ENCODE results near the gene MRTFA.
"Not testable (repeated sequence)": the region's sequence is repeated elsewhere in the genome, so short reads cannot be mapped to it uniquely, and the experiment has no call there.

MRTFA gene

DNA sequence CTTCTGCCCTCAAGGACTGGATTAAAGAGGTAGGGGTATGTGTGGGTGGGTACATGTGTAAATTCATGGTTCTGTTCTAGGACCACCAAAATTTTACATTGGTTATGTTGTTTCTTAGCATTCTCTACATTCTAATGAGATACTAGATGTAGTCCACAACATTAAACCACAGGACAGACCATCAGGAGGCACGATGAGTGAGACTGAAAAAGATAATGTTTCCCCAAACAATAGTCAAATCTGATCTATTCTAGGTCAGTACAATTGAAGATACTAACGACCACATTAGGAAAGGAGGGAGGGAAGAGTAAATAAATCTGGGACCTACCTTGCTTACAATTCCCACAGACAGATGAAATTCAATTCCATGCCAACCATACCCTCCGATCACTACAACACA is 42.2 kb downstream of the MRTFA start:
- DNase-seq, result no peak

DNA sequence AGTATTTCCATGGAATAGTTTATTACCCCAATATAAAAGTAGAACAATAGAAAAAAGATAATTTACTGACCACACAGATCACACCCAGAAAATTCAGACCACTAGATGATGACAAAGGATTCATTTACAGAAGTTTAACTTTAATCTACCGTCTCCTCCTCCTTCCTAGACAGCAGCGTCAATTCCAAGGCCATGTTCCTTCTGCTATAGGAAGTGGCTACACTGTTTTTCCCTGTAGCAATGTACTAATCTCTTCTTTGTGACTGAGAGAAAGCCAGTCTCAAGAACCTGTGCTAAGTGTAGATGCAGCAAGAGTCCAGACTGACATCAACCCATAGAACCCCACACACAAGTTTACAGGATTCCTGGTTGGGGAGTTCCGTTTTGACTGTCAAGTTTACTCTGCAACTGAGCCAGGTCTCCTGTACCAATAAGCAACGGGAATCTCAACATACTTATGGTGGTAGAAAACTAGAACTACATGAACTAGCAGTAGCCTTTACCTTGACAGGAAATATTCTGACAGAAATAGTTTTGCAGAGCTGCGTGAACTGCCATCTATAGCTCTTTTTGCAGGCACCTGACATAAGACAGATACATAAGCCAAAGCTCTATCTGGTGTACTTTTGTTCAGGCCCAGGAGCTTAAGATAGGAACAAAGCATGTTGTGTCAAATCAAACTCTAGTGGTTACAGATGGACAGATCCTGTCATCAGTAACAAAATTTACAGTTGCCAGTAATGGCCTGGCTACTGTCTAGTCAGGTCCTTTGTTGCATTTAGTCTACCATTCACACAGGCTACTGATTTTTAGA is 42.9 kb downstream of the MRTFA start:
- no peak for DNase-seq

DNA sequence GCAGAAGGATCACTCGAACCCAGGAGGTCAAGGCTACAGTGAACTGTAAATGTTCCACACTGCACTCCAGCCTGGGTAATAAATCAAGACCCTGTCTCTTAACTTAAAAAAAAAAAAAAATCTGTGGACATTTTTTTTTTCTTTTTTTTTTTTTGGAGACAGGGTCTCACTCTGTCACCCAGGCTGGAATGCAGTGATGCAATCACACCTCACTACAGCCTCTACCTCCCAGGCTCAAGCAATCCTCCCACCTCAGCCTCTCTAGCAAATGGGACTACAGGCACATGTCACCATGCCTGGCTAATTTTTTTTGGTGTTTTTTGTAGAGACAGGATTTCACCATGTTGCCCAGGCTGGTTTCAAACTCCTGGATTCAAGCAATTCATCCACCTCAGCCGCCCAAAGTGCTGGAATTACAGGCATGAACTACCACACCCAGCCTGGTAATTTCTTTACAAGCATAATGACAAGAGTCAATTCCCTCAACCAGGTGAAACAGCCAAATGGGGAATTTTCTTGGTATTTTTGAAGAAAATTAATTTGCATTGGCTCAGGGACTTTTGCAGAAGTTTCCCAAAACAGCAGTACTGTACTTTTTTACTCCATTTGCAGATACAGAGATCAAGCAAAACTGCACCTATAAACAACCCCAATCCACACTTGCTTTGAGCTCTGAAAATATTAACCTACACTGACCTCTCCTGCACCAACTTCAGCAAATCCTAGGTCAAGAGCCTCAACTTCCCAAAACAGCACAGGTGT is 44.0 kb downstream of the MRTFA start:
- DNase-seq, result no peak

DNA sequence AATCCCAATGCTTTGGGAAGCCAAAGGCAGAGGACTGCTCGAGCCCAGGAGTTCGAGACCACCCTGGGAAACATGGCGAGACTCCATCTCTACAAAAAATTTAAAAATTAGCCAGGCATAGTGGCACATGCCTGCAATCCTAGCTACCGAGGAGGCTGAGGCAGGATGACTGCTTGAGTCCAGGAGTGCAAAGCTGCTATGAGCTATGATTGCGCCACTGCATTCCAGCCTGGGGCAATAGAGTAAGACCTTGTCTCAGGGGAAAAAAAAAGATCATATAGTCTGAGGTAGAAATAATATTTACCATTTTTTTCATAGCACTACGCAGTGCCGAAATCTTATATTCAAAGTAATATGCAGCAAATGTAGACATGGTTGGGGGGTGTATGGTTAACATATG is 47.8 kb downstream of the MRTFA start:
- DNase-seq, result no peak

DNA sequence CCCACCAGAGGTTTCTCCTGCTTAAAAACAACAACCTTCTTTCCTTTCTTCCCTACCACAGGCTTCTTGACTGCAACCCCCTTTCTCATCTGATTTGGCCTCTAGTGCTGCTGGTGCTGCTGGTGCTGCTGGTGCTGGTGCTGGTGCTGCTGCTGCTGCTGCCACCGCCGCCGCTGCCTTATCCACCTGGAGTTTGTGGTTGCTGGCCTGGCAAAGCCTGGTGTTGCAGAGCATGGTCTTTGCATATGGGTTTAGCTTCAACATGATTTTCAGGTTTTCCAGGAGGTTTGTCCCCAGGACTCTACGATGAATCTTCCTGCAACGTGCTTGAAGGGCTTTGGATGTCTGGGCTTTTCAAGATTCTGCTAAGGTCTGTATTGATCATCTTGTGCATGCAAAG is 49.7 kb downstream of the MRTFA start:
- DNase-seq, result no peak

DNA sequence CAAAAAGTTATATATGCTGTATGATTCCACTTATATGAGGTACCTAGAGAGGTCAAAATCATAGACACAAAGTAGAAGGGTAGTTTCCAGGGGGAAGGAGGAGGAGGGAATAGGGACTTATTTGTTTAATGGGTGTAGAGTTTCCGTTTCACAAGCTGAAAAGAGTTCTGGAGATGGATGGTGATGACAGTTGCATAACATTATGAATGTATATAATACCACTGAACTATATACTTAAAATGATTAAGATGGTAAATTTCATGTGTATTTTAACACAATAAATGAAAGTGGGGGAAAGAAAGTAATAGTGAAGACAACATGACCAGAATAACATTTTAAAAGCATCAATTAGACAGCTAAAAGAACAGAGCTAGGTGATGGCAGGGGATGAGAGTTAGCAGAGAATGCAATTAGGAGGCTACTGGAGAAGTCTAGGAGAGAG is 51.2 kb downstream of the MRTFA start:
- no peak for DNase-seq

DNA sequence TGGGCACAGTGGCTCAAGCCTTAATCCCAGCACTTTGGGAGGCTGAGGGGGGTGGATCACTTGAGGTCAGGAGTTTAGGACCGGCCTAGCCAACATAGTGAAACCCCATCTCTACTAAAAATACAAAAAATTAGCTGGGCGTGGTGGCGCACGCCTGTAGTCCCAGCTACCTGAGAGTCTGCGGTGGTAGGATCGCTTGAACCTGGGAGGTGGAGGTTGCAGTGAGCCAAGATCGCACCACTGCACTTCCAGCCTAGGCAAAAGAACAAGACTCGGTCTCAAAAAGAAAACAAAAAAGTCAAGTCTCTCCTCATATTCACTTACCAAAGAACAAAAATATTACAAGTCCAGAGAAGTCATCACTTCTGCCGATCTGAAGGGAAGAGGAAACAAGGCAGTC is 51.8 kb downstream of the MRTFA start:
- not testable (repeated sequence) for DNase-seq

DNA sequence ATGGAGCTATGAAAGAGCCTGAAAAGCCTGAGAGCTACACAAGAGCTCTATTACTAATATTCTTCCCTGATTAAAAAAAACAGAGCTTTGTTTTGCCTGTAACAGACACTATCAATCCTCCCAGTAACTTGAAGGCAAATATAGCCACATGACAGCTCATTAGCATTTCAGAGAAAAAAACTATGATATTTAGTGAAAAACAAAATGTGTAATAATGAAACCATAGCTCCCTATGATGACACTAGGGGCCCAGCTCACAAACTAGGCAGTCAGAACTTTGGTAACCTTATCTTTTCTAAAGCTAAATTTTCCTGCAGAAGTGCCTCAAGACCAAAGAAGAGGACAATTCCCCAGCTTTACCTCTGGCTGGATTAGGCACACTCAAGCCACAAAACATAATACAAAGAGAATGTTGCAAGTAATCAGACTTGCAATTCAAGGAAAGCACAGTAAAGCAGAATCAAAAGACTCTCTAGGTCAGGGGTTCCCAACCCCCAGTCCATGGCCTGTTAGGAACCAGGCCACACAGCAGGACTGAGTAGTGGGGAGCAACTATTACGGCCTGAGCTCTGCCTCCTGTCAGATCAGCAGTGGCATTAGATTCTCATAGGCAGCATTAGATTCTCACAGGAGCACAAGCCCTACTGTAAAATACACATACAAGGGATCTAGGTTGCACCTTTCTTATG is 53.3 kb downstream of the MRTFA start:
- DNase-seq, result no peak

DNA sequence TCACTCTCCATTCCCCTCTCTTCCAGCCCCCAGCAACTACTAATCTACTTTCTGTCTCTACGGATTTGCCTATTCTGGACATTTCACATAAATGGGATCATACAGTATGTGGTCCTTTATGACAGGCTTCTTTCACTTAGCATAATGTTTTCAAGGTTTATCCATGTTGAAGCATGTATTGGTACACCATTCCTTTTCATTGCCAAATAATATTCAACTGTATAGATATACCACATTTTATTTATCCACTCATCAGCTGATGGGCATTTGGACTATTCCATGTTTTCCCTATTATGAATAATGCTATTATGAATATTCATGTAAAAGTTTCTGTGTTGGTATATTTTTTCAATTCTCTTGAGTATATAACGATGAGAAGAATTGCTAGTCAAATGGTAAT is 54.5 kb downstream of the MRTFA start:
- DNase-seq, result no peak

DNA sequence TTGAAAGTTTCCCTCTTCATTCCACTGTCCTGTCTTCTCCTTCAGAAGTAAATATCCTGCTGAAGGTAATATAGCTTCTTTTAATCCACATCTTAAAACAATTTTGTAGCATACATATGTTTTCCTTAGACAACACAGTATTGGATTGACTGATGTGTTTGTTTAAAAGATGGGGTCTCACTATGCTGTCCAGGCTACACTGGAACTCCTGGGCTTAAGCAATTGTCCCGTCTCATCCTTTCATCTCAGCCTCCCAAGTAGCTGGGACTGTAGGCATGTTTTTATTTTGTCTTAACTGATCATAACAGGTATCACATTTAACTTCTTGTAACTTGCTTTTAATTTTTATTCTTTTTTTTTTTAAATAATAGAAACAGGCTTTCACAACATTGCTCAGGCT is 55.9 kb downstream of the MRTFA start:
- no peak for DNase-seq

DNA sequence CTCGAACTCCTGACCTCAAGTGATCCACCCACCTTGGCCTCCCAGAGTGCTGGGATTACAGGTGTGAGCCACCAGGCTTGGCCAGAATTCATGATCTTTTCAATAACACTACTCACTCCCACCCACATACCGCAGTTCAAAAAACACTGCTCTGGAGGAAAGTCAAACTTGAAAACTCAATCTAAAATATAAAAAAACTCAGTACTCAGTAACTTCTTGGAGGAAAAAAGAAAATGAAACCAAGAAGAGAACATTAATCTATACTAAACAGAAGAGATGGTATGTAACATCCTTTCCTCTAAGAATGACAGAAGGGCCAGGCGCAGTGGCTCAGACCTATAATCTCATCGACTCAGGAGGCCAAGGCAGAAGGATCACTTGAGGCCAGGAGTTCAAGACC is 58.3 kb downstream of the MRTFA start:
- DNase-seq, result no peak

DNA sequence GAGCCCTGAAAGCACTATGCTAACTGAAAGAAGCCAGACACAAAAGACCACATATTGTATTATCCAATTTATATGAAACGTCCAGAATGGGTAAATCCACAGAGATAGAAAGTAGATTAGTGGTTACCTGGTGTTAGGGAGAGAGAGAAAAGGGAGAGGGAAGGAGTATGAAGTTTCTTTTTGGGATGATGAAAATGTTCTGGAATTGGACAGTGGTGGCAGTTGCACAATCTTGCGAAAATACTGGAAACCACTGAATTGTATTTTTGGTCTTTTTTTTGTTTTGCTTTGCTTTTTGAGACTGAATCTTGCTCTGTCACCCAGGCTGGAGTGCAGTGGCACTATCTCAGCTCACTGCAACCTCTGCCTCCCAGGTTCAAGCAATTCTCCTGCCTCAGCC is 63.5 kb downstream of the MRTFA start:
- no peak for DNase-seq

DNA sequence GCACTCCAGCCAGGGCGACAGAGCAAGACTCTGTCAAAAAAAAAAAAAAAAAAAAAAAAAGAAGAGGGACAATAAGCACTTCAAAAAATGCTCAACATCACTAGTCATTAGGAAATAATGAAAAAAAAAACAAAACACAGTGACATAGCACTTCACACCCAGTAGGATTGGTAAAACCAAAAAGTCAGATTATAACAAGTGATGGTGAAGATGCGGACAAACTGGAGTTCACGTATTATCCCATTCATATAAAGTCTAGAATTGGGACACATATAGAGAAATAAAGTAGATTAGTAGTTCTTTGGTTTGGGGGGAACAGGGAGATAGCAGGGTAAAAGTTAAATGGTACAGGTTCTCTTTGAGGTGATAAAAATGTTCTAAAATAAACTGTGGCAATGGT is 64.6 kb downstream of the MRTFA start:
- DNase-seq, result no peak

DNA sequence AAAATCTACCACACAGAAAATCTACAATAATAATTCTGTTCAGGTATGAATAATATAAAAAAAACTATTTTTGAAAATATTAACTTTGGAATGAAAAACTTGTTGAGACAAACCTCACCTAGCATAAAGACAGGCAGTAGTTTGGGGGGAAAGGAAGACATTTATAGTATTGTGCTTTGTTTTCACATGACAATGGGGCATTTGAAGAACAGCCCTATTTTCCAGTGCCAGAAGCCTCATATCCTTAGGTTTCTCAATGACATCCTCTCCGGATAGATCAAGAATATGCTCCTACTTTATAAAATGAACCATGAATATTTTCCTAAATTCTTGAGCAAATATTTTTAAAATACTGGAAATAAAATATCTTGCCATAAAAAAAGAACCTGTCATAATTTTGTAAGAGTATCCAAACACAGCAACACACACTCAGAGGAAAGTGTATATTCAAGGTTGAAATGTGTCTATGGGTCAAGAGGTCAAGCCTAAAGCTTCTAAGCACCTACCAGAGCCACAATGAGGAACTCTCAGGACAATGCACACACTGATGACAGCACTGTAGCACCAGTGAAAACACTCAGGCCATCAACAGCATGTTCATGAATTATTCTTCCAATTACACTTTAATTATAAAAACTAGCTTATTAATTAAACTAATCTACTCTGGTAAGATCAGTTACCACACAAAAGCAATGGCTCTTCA is 68.7 kb downstream of the MRTFA start:
- DNase-seq, result no peak

DNA sequence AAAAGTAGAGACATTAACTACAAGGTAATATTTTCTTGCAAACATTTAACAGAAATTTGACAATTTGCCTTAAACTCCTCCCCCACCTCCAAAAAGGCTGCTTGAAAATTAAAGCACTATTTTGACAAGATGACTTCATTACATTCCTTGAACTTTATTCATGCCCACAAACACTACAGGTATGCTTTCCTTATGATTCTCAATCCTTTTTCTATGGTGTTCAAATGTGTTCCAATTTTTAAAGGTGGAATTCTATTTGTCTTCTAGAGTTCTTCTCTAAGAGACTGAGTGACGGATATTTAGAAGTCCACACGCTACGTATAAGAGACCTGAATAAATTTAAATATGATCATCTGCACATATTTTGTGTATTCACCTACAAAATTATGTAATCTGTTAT is 69.4 kb downstream of the MRTFA start:
- DNase-seq, result no peak

DNA sequence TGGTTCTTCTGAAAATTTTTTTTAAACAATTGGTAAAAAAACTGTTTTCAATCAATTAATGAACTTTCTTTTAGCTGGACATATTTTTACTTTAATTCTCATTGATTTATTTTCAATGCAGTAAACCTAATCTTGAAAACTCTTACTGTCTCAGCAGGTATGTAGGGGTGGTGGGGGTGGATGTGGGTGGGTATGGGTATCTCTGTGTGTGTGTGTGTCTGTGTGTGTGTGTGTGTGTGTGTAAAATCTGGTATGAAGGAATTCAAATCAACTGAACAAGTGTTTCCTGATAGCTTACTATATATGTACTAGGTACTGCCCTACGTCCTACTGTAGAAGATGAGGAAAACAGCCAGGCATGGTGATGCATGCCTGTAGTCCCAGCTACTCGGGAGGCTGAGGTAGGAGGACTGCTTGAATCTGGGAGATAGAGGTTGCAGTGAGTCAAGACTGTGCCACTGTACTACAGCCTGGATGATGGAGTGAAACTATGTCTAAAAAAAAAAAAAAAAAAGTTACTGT is 75.5 kb downstream of the MRTFA start:
- DNase-seq, result no peak

DNA sequence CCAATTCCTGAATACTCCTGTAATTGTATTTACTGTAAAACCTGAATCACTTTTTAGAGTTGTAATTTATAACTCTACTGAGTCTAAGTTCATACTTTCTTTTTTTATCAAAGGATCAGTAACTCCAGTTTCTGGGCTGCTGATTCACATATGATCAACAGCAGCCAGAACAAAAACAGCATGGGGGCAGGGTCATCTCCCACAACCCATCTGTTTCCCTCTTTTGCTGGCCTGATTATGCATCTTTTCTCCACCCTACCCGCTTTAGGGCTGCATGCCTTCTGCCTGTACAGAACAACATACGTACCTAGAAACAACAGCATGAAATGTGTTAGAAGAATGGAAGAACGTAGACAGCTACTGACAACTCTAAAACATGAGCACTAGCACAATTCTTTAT is 76.0 kb downstream of the MRTFA start:
- DNase-seq, result peak in 1 of 2 experiments; percentile 5

DNA sequence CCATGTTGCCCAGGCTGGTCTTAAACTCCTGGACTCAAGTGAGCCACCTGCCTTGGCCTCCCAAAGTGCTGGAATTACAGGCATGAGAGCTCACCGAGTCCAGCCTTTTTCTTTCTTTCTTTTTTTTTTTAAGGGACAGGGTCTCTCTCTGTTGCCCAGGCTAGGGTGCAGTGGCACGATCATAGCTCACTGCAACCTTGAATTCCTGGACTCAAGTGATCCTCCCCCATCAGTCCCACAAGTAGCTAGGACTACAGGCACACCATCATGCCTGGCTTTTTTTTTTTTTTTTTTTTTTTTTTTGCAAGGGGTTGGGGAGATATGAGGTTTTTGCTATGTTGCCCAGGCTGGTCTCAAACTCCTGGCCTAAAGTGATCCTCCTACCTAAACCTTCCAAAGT is 78.5 kb downstream of the MRTFA start:
- no peak for DNase-seq

DNA sequence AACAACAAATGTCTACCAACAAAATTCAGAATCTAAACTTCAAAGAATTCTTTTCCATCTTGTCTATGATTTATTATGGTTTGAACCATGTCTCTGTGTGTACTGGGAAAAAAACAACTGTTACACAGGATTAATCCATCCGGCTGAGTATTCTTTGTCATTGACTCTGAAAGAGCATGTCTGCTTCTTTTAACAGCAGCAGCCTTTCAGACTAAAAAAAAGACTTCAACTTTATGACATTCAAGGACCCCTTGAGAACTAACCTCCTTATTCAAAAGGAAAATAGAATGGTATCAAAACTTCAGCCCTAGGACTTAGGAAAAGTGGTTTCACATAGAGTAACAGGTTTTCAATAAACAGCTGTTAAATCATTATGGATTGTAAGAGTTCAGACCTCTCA is 79.9 kb downstream of the MRTFA start:
- no peak for DNase-seq

DNA sequence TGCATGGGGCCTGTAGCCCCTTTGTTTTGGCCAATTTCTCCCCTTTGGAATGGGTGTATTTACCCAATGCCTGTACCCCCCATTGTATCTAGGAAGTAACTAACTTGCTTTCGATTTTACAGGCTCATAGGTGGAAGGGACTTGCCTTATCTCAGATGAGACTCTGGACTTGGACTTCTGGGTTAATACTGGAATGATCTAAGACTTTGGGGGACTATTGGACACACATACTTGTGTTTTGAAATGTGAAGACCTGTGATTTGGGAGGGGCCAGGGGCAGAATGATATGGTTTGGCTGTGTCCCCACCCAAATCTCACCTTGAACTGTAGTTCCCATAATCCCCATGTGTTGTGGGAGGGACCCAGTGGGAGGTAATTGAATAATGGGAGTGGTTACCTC is 82.5 kb downstream of the MRTFA start:
- not testable (repeated sequence) for DNase-seq

DNA sequence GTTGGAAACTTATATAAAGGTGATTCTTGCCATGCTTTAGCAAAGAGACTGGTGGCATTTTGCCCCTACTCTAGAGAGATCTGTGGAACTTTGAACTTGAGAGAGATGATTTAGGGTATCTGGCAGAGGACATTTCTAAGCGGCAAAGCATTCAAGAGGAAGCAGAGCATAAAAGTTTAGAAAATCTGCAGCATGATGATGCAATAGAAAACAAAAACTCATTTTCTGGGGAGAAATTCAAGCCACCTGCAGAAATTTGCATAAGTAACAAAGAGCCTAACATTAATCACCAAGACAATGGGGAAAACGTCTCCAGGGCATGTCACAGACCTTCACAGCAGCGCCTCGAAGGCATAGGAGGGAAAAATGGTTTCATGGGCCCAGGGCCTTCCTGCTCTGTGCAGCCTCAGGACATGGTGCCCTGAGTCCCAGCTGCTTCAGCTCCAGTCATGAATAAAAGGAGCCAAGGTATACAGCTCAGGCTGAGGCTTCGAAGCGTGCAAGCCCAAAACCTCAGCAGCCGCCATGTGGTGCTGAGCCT is 83.4 kb downstream of the MRTFA start:
- no peak for DNase-seq

DNA sequence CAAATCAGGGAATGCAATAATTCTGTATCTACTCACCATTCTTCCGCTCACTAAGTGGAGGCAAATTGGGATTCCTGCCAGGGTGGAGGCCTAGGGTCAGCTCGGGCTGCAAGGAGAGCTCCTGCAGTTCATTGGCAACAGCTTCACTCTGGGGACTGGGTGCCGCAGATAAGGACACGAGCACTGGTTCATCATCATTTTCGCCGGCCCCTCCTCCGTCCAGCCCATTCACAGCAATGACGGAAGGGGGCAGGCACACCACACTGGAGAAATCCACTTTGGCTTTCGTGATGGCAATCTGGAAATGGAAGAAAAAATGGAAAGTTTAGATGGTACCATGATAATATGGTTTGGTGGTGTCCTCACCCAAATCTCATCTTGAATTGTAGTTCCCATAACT is 84.4 kb downstream of the MRTFA start:
- no peak for DNase-seq

DNA sequence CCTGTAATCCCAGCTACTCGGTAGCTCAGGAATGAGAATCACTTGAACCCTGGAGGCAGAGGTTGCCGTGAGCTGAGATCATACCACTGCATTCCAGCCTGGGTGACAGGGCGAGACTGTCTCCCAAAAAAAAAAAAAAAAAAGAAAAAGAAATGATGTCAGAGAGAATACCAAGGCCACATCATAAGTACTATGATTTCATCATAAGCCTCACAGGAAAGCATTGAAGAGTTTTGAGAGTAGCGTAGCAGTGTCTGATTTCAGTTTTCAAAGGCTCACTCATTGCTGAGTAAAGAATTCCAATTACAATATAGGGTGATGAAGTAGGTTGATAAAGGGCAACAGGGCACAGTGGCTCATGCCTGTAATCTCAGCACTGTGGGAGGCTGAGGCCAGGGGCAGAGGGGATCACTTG is 88.8 kb downstream of the MRTFA start:
- DNase-seq, result no peak

Measured in cerebellar nuclear complex (tissue), 1 donor.